K562 (cell line): ENCODE data around the gene EMC9. TPM values are rescaled to one million over a fixed set of nuclear protein-coding genes. Genes with fewer than 3 reads are reported as not detected.
A peak's percentile ranks its signal among the peaks of the same experiment; 100 is the strongest.

ENCODE experiments used
- BACH1 ChIP-seq: fragments of 200-800 bp; sonication (Bioruptor generic); IDR thresholded peaks from 2 replicates; pipeline ENCODE4 v1.6.1; 2016; ENCODE audit warnings: missing genetic modification characterization, missing compliant biosample characterization
- CHD4 ChIP-seq: fragments of 200-600 bp; sonication (generic); IDR thresholded peaks from 3 replicates; pipeline ENCODE4 v1.6.1; 2012; ENCODE audit warnings: low read depth, mild to moderate bottlenecking, mixed read lengths, low read length, inconsistent platforms; ENCODE audit not compliant: insufficient read depth, insufficient replicate concordance, poor library complexity, severe bottlenecking
- FOSL1 ChIP-seq: fragments of 200-800 bp; sonication (Bioruptor generic); conservative IDR thresholded peaks from 2 replicates; pipeline ENCODE4 v1.6.1; 2016; ENCODE audit warnings: missing genetic modification characterization, missing compliant biosample characterization
- MEIS2 ChIP-seq: fragments of 450-650 bp; IDR thresholded peaks from 2 replicates; pipeline ENCODE4 v1.6.1; 2014; ENCODE audit warnings: mild to moderate bottlenecking; ENCODE audit not compliant: partially characterized antibody
- NONO ChIP-seq, 2 experiments: fragments of 200-400 bp in 1 of 2; fragments of 450-650 bp in 1 of 2; formaldehyde crosslinking in 1 of 2; IDR thresholded peaks; 2 replicates each; pipeline ENCODE4 v1.6.1; 2017; ENCODE audit warnings: low read depth in 2 of 2, mild to moderate bottlenecking in 2 of 2, moderate library complexity in 2 of 2, low read length in 1 of 2
- RFX7 ChIP-seq: fragments of 250-450 bp; sonication (Bioruptor Pico); IDR thresholded peaks from 2 replicates; pipeline ENCODE4 v1.5.1; 2021; ENCODE audit warnings: mild to moderate bottlenecking
- ZNF124 ChIP-seq: sonication (generic); formaldehyde crosslinking; IDR thresholded peaks from 2 replicates; pipeline ENCODE4 v1.8.1; 2022; ENCODE audit warnings: missing genetic modification reagents
- ZNF668 ChIP-seq: fragments of 250-450 bp; sonication (Bioruptor Pico); IDR thresholded peaks from 2 replicates; pipeline ENCODE4 v1.8.0; 2022; ENCODE audit warnings: mild to moderate bottlenecking, inconsistent platforms
- ZNF707 ChIP-seq: fragments of 250-450 bp; sonication (Bioruptor Pico); conservative IDR thresholded peaks from 2 replicates; pipeline ENCODE4 v1.8.0; 2022; ENCODE audit warnings: inconsistent platforms, mild to moderate bottlenecking, moderate library complexity
- ZNF717 ChIP-seq: fragments of 250-450 bp; sonication (Bioruptor Pico); IDR thresholded peaks from 2 replicates; pipeline ENCODE4 v1.5.0; 2021
- polyA plus RNA-seq, 8 experiments: library from polyadenylated mRNA; depleted of rRNA in 4 of 8; stranded (reverse) in 5 of 8; unstranded in 3 of 8; fragments of >200 nt; fragmentation: Nextera tagmentation in 2 of 8; fragmentation: Illumina TruSeq in 1 of 8; extraction: Ambion mirVana in 2 of 8; extraction: Trizol in 1 of 8; gene quantifications; 2 replicates each; pipeline versions ENCODE4 v1.2.1 to v1.2.3, GENCODE V29; 2011 to 2014; ENCODE audit warnings: inconsistent platforms in 1 of 8, missing spikeins in 1 of 8
- total RNA-seq, 7 experiments: library from RNA; depleted of rRNA in 6 of 7; stranded (reverse); fragments of >200 nt in 6 of 7; fragmentation: Illumina TruSeq in 2 of 7; extraction: Trizol in 2 of 7; gene quantifications; 2 replicates each; pipeline versions ENCODE4 v1.2.1 to v1.2.3, GENCODE V29; 2011 to 2021; ENCODE audit warnings: low replicate concordance in 1 of 7
- TF ChIP-seq, protein P1 (sequence below): fragments of 250-450 bp; sonication (Bioruptor Pico); IDR thresholded peaks from 2 replicates; pipeline ENCODE4 v1.5.0; 2020; ENCODE audit warnings: mild to moderate bottlenecking
- TF ChIP-seq, protein P2 (sequence below), 3 experiments: fragments of 200-800 bp in 1 of 3; fragments of 250-450 bp in 1 of 3; fragments of 450-650 bp in 1 of 3; sonication (Bioruptor Pico) in 1 of 3; sonication (Bioruptor generic) in 1 of 3; formaldehyde crosslinking in 1 of 3; IDR thresholded peaks; 2 replicates each; pipeline versions ENCODE4 v1.6.1 to v1.8.0; 2016 to 2022; ENCODE audit warnings: mild to moderate bottlenecking in 2 of 3, missing genetic modification characterization in 2 of 3, missing compliant biosample characterization in 1 of 3, moderate library complexity in 1 of 3

Gene EMC9
- total and polyA plus RNA-seq, 9 of the 15 experiments (the other 6 are each of a cell fraction or from before 2014, with no cell fraction given): 3.1 to 13.2 (median 7.8) TPM

GRCh38 chr14:24114532-24115421, 26.6 kb downstream of the EMC9 start, which contains the start of the genes DCAF11 and NRL (continued):
- TF ChIP-seq MEIS2: peak; percentile 99
- TF ChIP-seq ZNF717 (CRISPR knock-in tag): no peak
- no peak for TF ChIP-seq FOSL1 (tag)
- TF ChIP-seq ZNF668 (CRISPR knock-in tag): no peak
- TF ChIP-seq RFX7 (CRISPR knock-in tag): no peak
- TF ChIP-seq CHD4: no peak
- no peak for TF ChIP-seq BACH1 (tag)
- TF ChIP-seq, protein P1, sequence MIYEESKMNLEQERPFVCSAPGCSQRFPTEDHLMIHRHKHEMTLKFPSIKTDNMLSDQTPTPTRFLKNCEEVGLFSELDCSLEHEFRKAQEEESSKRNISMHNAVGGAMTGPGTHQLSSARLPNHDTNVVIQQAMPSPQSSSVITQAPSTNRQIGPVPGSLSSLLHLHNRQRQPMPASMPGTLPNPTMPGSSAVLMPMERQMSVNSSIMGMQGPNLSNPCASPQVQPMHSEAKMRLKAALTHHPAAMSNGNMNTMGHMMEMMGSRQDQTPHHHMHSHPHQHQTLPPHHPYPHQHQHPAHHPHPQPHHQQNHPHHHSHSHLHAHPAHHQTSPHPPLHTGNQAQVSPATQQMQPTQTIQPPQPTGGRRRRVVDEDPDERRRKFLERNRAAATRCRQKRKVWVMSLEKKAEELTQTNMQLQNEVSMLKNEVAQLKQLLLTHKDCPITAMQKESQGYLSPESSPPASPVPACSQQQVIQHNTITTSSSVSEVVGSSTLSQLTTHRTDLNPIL: no peak
- no peak for TF ChIP-seq ZNF707
- no peak for TF ChIP-seq NONO (IDR thresholded peaks at IDR 0.05; ENCODE audit: low read depth in 2 of 2, low read length in 1 of 2)
- no peak for TF ChIP-seq ZNF124 (CRISPR knock-in tag)
- TF ChIP-seq, protein P2, sequence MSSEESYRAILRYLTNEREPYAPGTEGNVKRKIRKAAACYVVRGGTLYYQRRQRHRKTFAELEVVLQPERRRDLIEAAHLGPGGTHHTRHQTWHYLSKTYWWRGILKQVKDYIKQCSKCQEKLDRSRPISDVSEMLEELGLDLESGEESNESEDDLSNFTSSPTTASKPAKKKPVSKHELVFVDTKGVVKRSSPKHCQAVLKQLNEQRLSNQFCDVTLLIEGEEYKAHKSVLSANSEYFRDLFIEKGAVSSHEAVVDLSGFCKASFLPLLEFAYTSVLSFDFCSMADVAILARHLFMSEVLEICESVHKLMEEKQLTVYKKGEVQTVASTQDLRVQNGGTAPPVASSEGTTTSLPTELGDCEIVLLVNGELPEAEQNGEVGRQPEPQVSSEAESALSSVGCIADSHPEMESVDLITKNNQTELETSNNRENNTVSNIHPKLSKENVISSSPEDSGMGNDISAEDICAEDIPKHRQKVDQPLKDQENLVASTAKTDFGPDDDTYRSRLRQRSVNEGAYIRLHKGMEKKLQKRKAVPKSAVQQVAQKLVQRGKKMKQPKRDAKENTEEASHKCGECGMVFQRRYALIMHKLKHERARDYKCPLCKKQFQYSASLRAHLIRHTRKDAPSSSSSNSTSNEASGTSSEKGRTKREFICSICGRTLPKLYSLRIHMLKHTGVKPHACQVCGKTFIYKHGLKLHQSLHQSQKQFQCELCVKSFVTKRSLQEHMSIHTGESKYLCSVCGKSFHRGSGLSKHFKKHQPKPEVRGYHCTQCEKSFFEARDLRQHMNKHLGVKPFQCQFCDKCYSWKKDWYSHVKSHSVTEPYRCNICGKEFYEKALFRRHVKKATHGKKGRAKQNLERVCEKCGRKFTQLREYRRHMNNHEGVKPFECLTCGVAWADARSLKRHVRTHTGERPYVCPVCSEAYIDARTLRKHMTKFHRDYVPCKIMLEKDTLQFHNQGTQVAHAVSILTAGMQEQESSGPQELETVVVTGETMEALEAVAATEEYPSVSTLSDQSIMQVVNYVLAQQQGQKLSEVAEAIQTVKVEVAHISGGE (CRISPR knock-in tag; IDR thresholded peaks at IDR 0.05): no peak
